KOPT-K1 (cell line): ENCODE data around the gene NF2.
A peak's percentile ranks its signal among the peaks of the same experiment; 100 is the strongest.
"Not testable (repeated sequence)": the region's sequence is repeated elsewhere in the genome, so short reads cannot be mapped to it uniquely, and the experiment has no call there.

Source experiments
- H3K27ac ChIP-seq: fragments of 200-600 bp; sonication (generic); 2 replicates; pipeline ENCODE4 v1.5.1; 2016; ENCODE audit warnings: antibody characterized with exemption, mild to moderate bottlenecking, low read depth, low read length; ENCODE audit not compliant: poor library complexity, severe bottlenecking
- H3K36me3 ChIP-seq: fragments of 200-600 bp; sonication (generic); 2 replicates; pipeline ENCODE4 v1.5.1; 2017; ENCODE audit warnings: antibody characterized with exemption, mild to moderate bottlenecking, low read length, moderate library complexity; ENCODE audit not compliant: insufficient read depth
- H3K9me3 ChIP-seq: fragments of 200-600 bp; sonication (generic); 2 replicates; pipeline ENCODE4 v1.5.1; 2017; ENCODE audit warnings: antibody characterized with exemption, low read length, mild to moderate bottlenecking; ENCODE audit not compliant: insufficient read depth, poor library complexity, severe bottlenecking

The NF2 gene

GRCh38 chr22:29581799-29582198, 21.6 kb upstream of the NF2 start:
- H3K9me3 ChIP-seq: no peaks in the 10 kb centered on the region
- no peaks in the 10 kb centered on the region for H3K36me3 ChIP-seq
- peak overlapping the region; percentile 69 for H3K27ac ChIP-seq

- Histone ChIP-seq H3K36me3 (no peaks in the 10 kb centered on the region), H3K27ac (no peak overlapping the region), H3K9me3 (no peaks in the 10 kb centered on the region)
Observed at GRCh38 chr22:29584975-29585374, 18.5 kb upstream of the NF2 start.

- H3K27ac ChIP-seq, H3K36me3 ChIP-seq: not testable (repeated sequence)
Observed at GRCh38 chr22:29586193-29586705, 17.2 kb upstream of the NF2 start.

GRCh38 chr22:29587938-29588699, 15.3 kb upstream of the NF2 start:
- no peak overlapping the region for H3K27ac ChIP-seq
- no peaks in the 10 kb centered on the region for H3K9me3 ChIP-seq
- H3K36me3 ChIP-seq: no peaks in the 10 kb centered on the region

More at GRCh38 chr22:29586193-29586705, 17.2 kb upstream of the NF2 start:
- H3K9me3 ChIP-seq: not testable (repeated sequence)

- no peak overlapping the region for H3K27ac ChIP-seq
- no peaks in the 10 kb centered on the region for H3K36me3 ChIP-seq
- H3K9me3 ChIP-seq: peaks cover 6% of the 10 kb centered on the region
Observed at GRCh38 chr22:29593923-29594322, 9.5 kb upstream of the NF2 start.

DNA sequence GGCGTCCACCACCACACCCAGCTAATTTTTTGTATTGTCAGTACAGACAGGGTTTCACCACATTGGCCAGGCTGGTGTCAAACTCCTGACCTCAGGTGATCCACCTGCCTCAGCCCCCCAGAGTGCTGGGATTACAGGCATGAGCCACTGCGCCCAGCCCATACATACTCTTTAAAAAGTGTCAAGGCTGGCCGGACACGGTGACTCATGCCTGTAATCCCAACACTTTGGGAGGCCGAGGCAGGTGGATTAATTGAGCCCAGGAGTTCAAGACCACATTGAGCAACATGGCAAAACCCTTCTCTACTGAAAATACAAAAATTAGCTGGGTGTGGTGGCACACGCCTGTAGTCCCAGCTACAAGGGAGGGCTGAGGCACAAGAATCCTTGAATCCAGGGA, 9.0 kb upstream of the NF2 start:
- not testable (repeated sequence) for H3K9me3 ChIP-seq, H3K27ac ChIP-seq

DNA sequence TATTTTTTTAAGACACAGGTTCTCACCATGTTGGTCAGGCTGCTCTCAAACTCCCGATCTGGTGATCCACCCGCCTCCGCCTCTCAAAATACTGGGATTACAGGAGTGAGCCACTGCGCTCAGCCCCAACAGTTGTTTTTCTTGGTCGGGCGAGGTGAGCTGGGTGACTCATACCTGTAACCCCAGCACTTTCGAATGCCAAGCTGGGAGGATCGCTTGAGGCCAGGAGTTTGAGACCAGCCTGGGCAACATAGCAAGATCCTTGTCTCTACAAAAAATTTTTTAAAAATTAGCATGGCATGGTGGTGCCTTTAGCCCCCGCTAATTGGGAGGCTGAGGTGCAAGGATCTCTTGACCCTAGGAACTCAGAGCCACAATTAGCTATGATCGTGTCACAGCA, 7.0 kb upstream of the NF2 start:
- Histone ChIP-seq H3K9me3 (peaks cover 6% of the 10 kb centered on the region), H3K36me3 (no peaks in the 10 kb centered on the region), H3K27ac (no peak overlapping the region)

More for the DNA sequence above, 9.0 kb upstream of the NF2 start:
- not testable (repeated sequence) for H3K36me3 ChIP-seq

- H3K9me3 ChIP-seq, H3K27ac ChIP-seq, H3K36me3 ChIP-seq: not testable (repeated sequence)
Observed at GRCh38 chr22:29597871-29598683, 5.4 kb upstream of the NF2 start.

GRCh38 chr22:29598684-29599020, 4.8 kb upstream of the NF2 start:
- Histone ChIP-seq H3K36me3 (no peaks in the 10 kb centered on the region), H3K27ac (no peak overlapping the region), H3K9me3 (peaks cover 6% of the 10 kb centered on the region)

DNA sequence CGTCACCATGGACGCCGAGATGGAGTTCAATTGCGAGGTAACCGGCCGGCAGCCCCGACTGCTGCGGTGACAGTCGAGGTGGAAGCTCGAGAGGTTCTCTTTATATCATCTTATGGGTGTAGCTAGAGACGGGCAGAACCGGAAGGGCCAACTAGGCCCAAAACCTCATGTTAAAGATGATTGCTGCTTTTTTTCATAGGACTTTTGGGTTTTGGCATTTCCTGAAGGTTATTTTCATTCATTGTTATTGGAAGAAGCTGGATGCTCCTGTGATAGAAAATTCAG, 585 bp downstream of the NF2 start:
- peak overlapping the region; percentile 86 for H3K27ac ChIP-seq
- H3K36me3 ChIP-seq: peaks cover 22% of the 10 kb centered on the region
- H3K9me3 ChIP-seq: no peaks in the 10 kb centered on the region

GRCh38 chr22:29605527-29605850, 2.1 kb downstream of the NF2 start:
- H3K9me3 ChIP-seq: peaks cover 7% of the 10 kb centered on the region
- peaks cover 22% of the 10 kb centered on the region for H3K36me3 ChIP-seq
- H3K27ac ChIP-seq: no peak overlapping the region

DNA sequence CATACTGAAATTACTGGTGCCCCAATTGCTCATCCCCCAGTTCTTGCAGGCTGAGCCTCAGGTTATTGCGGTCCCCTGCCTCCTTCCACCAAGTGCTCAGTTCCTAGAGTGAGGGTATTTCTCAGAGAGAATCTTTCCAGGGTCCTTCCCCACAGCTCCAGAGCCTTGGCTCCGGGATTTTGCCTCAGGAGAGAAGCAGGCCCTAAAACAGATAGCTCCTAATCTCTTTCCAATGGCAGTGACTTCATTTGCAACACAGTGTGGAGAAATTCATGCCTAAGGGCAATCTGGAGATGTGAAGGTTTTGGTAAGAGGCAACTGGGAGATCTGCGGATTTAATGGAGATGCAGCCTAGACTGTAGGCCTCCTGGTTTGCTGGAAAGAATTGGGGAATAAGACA, 2.9 kb downstream of the NF2 start:
- H3K27ac ChIP-seq: no peak overlapping the region
- peaks cover 22% of the 10 kb centered on the region for H3K36me3 ChIP-seq
- peaks cover 15% of the 10 kb centered on the region for H3K9me3 ChIP-seq

GRCh38 chr22:29607426-29607825, 4.0 kb downstream of the NF2 start:
- no peak overlapping the region for H3K27ac ChIP-seq
- H3K9me3 ChIP-seq: peaks cover 17% of the 10 kb centered on the region
- H3K36me3 ChIP-seq: peaks cover 22% of the 10 kb centered on the region

DNA sequence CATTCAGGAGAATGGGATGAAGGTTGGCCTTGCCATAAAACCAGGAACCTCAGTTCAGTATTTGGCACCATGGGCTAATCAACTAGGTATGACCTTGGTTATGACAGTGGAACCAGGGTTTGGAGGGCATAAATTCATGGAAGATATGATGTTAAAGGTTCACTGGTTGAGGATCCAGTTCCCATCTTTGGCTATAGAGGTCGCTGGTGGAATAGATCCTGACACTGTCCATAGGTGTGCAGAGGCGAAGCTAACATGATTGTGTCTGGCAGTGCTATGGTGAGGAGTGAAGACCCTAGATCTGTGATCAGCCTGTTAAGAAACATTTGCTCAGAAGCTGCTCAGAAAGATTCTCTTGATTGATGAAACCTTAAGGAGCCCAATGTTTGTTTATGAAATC, 5.7 kb downstream of the NF2 start:
- peaks cover 22% of the 10 kb centered on the region for H3K36me3 ChIP-seq
- H3K9me3 ChIP-seq: peaks cover 17% of the 10 kb centered on the region
- no peak overlapping the region for H3K27ac ChIP-seq

DNA sequence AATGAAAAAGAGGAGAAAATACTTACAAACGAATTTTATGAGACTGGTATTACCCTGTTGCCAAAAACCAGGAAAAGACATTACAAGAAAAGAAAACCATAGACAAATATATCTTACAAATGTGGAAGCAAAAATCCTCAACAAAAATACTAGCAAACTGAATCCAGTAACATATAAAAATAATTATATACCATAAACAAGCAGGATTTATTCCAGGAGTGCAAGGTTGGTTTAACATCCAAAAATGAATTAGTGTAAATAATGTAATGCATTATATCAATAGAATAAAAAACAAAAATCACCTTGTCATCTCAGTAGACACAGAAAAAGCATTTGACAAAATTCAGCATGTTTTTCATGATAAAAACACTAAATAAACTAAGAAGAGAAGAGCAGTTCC, 7.3 kb downstream of the NF2 start:
- Histone ChIP-seq H3K9me3 (peaks cover 17% of the 10 kb centered on the region), H3K36me3 (peaks cover 17% of the 10 kb centered on the region), H3K27ac (no peak overlapping the region)
